Left ventricle myocardium inferior (tissue), 1 donor: ENCODE results near the gene GAS2L2. TPM values are rescaled to one million over a fixed set of nuclear protein-coding genes. Genes with fewer than 3 reads are reported as not detected.
A peak's percentile ranks its signal among the peaks of the same experiment; 100 is the strongest.

Source experiments
- DNase-seq: peaks from one replicate; pipeline ENCODE4 v3.0.0-alpha.2; 2020
- H3K27ac ChIP-seq: fragments of 200-600 bp; replicated peaks from 2 replicates; pipeline ENCODE4 v1.8.0; 2021
- H3K27me3 ChIP-seq: fragments of 200-600 bp; 2 replicates; pipeline ENCODE4 v1.8.0; 2021; ENCODE audit warnings: low read depth
- H3K36me3 ChIP-seq: fragments of 200-600 bp; 2 replicates; pipeline ENCODE4 v1.8.0; 2021
- H3K4me1 ChIP-seq: fragments of 200-600 bp; 2 replicates; pipeline ENCODE4 v1.8.0; 2021
- H3K4me3 ChIP-seq: fragments of 200-600 bp; 2 replicates; pipeline ENCODE4 v1.8.0; 2021; ENCODE audit warnings: mild to moderate bottlenecking, moderate library complexity
- H3K9me3 ChIP-seq: fragments of 200-600 bp; replicated peaks from 2 replicates; pipeline ENCODE4 v1.8.0; 2021
- CTCF ChIP-seq: fragments of 200-600 bp; IDR thresholded peaks from 2 replicates; pipeline ENCODE4 v1.8.0; 2021; ENCODE audit warnings: antibody characterized with exemption, mild to moderate bottlenecking, borderline replicate concordance
- intact Hi-C: fragments of 100-400 bp; cut with micrococcal nuclease; formaldehyde crosslinking; loops from one replicate; pipeline ENCODE4 v1.11.0; 2022
- total RNA-seq: library from RNA; stranded (reverse); fragmentation: NEBNext Ultra II Directional; extraction: Animal tissue kit (Norgen Biotek cat#: 25700); gene quantifications from one replicate; pipeline ENCODE4 v1.2.1, GENCODE V29; 2021
- donor health status: DM: no; HTN: yes; CAD: no; lungs with severe emphysema.

GAS2L2 gene
- total RNA-seq, 1 donor from 2014 or later: 0.08 TPM

- H3K4me3 ChIP-seq: no peak overlapping the region
- DNase-seq: no peak
- peaks cover 46% of the 10 kb centered on the region for H3K4me1 ChIP-seq
- intact Hi-C loops: no loop called here
- H3K36me3 ChIP-seq: no peaks in the 10 kb centered on the region
- peaks cover 47% of the 10 kb centered on the region for H3K27me3 ChIP-seq
- no peak overlapping the region for H3K27ac ChIP-seq
- TF ChIP-seq CTCF: no peak
- H3K9me3 ChIP-seq: peaks cover 3% of the 10 kb centered on the region
Observed at GRCh38 chr17:35796942-35797341, 43.9 kb upstream of the GAS2L2 start.

GRCh38 chr17:35795871-35796265 is 42.8 kb upstream of the GAS2L2 start:
- DNase-seq: no peak
- Histone ChIP-seq H3K9me3 (peaks cover 6% of the 10 kb centered on the region), H3K27ac (peak overlapping the region; percentile 50), H3K36me3 (no peaks in the 10 kb centered on the region), H3K4me3 (peak overlapping the region; percentile 78), H3K4me1 (peaks cover 35% of the 10 kb centered on the region), H3K27me3 (peaks cover 47% of the 10 kb centered on the region)
- intact Hi-C loops: no loop called here
- no peak for TF ChIP-seq CTCF

GRCh38 chr17:35795007-35795870 is 42.2 kb upstream of the GAS2L2 start, which contains the start of gene MMP28:
Gene MMP28 (minus strand): TSS chr17:35795641. CDS start chr17:35795377, 264 bp downstream.
- no peak for TF ChIP-seq CTCF
- Histone ChIP-seq H3K27me3 (peaks cover 47% of the 10 kb centered on the region), H3K4me3 (peak within 1 kb of the TSS; percentile 78), H3K9me3 (peaks cover 6% of the 10 kb centered on the region), H3K4me1 (peaks cover 29% of the 10 kb centered on the region), H3K27ac (peak within 1 kb of the TSS; percentile 50), H3K36me3 (no peaks in the 10 kb centered on the region)
- intact Hi-C loops: no loop called here
- peak; percentile 49 for DNase-seq

- Histone ChIP-seq H3K27me3 (peaks cover 47% of the 10 kb centered on the region), H3K27ac (no peak overlapping the region), H3K4me1 (peaks cover 18% of the 10 kb centered on the region), H3K9me3 (peaks cover 6% of the 10 kb centered on the region), H3K4me3 (no peak overlapping the region), H3K36me3 (no peaks in the 10 kb centered on the region)
- DNase-seq: no peak
- intact Hi-C loops: no loop called here
- TF ChIP-seq CTCF: no peak
Observed at GRCh38 chr17:35793257-35793656, 40.2 kb upstream of the GAS2L2 start.

GRCh38 chr17:35791681-35792350 is 38.8 kb upstream of the GAS2L2 start:
- intact Hi-C loops: no loop called here
- TF ChIP-seq CTCF: no peak
- no peak for DNase-seq
- peaks cover 37% of the 10 kb centered on the region for H3K27me3 ChIP-seq
- no peaks in the 10 kb centered on the region for H3K36me3 ChIP-seq
- peaks cover 6% of the 10 kb centered on the region for H3K9me3 ChIP-seq
- H3K4me3 ChIP-seq: no peak overlapping the region
- peaks cover 18% of the 10 kb centered on the region for H3K4me1 ChIP-seq
- no peak overlapping the region for H3K27ac ChIP-seq
